ENCODE measurements around the gene MLLT10.
"Not testable (repeated sequence)": the region's sequence is repeated elsewhere in the genome, so short reads cannot be mapped to it uniquely, and the experiment has no call there.

MLLT10 gene

DNA sequence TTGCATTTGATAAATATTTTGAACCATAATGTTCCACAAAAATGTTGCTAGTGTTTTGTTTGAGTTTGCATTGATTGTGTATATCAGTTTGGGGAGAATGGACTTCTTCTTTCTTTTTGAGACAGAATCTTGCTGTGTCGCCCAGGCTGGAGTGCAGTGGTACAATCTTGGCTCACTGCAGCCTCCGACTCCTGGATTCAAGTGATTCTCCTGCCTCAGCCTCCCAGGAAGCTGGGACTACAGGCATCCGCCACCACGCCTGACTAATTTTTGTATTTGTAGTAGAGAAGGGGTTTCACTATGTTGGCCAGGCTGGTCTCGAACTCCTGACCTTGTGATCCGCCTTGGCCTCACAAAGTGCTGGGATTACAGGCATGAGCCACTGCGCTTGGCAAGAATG is 25.0 kb downstream of the MLLT10 start:
- not testable (repeated sequence) for H3K4me3 Mint-ChIP-seq, DNase-seq, ATAC-seq, H3K27ac Mint-ChIP-seq, H3K27me3 Mint-ChIP-seq, H3K9me3 Mint-ChIP-seq
- peaks cover 12% of the 10 kb centered on the region for H3K4me1 Mint-ChIP-seq

DNA sequence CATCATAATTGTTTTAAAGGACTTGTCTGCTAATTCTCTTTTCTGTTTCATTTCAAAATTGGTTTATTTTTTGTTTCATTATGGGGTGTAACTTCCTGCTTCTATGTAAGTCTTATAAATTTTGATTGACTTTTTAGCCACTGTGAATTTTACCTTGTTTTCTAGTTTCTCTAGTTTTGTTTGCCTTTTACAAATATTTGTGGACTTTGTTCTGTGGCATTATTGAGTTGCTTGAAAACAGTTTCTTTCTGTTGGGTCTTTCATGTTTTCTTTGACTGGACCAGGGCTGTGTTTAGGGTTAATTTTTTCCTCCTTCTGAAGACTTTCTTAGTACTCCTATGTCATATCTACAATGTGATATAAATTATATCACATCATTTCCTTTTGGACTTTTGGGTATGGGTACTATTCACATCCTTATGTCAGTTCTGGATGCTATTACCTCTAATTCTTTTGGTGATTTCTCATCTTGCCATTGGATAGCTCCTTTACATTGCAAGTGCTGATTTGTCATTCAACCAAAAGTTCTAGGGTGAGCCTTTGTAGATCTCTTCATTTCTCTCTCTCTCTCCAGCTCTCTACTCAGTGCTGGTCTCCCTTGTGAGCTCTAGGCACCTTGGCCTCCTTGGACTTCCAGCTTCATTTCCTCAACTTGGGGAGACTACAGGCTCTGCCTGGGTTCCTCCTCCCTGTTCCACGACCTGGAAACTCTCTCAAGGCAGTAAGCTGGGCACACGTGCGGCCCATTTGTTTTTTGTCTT is 36.9 kb downstream of the MLLT10 start:
- DNase-seq (no peak), ATAC-seq (no peak)
- Mint-ChIP-seq H3K4me3 (no peak overlapping the region), H3K27ac (peak overlapping the region in 1 of 2 donors; percentile 56), H3K4me1 (peaks cover 49% of the 10 kb centered on the region), H3K9me3 (no peaks in the 10 kb centered on the region), H3K27me3 (no peaks in the 10 kb centered on the region)

DNA sequence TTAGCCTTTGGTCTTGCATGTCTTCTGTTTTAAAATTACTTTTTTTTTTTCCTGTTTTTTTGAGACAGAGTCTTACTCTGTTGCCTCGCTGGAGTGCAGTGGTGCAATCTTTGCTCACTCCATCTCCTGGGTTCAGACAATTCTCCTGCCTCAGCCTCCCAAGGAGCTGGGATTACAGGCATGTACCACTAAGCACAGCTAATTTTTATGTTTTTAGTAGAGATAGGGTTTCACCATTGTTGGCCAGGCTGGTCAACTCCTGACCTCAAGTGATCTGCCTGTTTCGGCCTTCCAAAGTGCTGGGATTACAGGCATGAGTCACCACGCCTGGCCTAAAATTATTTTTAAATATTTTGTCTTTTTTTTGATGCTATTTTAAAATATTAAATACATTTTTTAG is 38.5 kb downstream of the MLLT10 start:
- ATAC-seq (no peak), DNase-seq (no peak)
- peaks cover 36% of the 10 kb centered on the region for H3K4me1 Mint-ChIP-seq
- no peak overlapping the region for H3K4me3 Mint-ChIP-seq
- no peak overlapping the region for H3K27ac Mint-ChIP-seq
- no peaks in the 10 kb centered on the region for H3K27me3 Mint-ChIP-seq
- H3K9me3 Mint-ChIP-seq, result peaks cover 0 to 5% of the 10 kb centered on the region in 2 donors

DNA sequence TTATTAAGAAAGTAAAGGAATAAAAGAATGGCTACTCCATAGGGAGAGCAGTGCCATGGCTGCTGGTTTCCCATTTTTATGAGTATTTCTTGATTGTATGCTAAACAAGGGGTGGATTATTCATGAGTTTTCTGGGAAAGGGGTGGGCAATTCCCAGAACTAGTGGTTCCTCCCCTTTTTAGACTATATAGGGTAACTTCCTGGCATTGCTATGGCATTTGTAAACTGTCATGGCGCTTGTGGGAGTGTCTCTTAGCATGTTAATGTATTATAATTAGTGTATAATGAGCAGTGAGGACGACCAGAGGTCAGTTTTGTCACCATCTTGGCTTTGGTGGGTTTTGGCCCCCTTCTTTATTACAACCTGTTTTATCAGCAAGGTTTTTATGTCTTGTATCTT is 40.5 kb downstream of the MLLT10 start:
- not testable (repeated sequence) for H3K27ac Mint-ChIP-seq, H3K27me3 Mint-ChIP-seq, ATAC-seq, DNase-seq, H3K9me3 Mint-ChIP-seq, H3K4me3 Mint-ChIP-seq
- H3K4me1 Mint-ChIP-seq, result peaks cover 39% of the 10 kb centered on the region

DNA sequence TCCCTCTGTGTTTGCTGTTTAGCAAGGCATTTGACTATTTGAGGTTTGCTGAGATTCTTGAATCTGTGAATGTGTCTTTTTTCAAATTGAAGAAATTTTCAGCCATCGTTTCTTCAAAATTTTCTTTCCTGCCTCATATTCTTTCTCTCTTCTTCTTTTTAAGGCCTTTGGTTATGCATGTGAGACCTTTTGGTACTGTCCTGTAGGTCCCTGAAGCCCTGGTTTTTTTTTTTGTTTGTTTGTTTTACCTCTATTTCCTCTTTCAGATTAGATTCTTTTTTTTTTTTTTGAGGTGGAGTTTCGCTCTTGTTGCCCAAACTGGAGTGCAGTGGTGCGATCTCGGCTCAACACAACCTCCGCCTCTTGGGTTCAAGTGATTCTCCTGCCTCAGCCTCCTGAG is 45.3 kb downstream of the MLLT10 start:
- DNase-seq (no peak), ATAC-seq (no peak)
- Mint-ChIP-seq H3K27ac (no peak overlapping the region), H3K4me1 (peaks cover 33% of the 10 kb centered on the region), H3K9me3 (peaks cover 14 to 16% of the 10 kb centered on the region in 2 donors), H3K27me3 (no peaks in the 10 kb centered on the region), H3K4me3 (no peak overlapping the region)

DNA sequence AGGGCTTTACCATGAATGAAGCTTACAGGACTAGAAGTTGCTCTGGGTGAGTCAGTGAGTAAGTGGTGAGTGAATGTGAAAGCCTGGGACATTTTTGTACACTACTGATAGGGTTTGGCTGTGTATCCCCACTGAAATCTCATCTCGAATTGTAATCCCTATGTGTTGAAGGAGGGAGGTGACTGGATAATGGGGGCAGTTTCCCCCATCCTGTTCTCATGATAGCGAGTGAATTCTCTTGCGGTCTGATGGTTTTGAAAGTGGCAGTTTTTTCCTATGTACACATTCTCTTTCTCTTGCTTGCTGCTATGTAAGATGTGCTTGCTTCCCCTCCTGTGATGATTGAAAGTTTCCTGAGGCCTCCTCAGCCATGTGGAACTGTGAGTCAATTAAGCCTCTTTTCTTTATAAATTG is 47.4 kb downstream of the MLLT10 start:
- Mint-ChIP-seq H3K4me1 (peaks cover 46% of the 10 kb centered on the region), H3K9me3 (peaks cover 14 to 16% of the 10 kb centered on the region in 2 donors), H3K27ac (peak overlapping the region in 1 of 2 donors; percentile 59)
- H3K4me3 Mint-ChIP-seq, H3K27me3 Mint-ChIP-seq: not testable (repeated sequence)
- ATAC-seq (peak; percentile 93), DNase-seq (peak; percentile 9 to 21)

DNA sequence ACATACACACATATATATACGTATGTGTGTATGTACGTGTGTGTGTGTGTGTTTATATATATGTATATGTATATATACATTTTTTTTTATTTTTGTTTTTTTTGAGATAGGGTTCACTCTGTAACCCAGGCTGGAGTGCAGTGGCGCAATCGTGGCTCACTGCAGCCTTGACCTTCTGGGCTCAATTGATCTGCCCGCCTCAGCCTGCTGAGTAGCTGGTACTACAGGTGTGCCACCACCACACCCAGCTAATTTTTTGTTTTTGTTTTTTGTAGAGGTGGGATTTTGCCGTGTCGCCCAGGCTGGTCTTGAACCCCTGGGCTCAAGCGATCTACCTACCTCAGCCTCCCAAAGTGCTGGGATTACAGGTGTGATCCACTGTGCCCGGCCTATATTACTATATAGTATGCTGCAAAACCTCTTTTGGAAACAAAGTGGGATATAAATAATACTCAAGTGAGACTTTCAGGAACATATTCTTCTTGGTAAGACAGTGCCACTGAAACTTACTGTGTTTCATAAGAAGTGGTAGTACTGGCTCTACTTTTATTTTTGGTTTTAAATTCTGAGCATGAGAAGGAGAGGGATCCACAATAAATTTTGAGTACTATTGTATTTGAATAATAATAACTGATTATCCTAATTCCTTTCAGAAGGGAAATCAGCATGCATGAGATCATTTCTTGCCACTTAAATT is 51.0 kb downstream of the MLLT10 start:
- H3K4me1 Mint-ChIP-seq, result peaks cover 66% of the 10 kb centered on the region
- H3K27me3 Mint-ChIP-seq, result no peaks in the 10 kb centered on the region
- peak overlapping the region; percentile 84 to 86 for H3K27ac Mint-ChIP-seq
- H3K9me3 Mint-ChIP-seq, result peaks cover 11 to 14% of the 10 kb centered on the region in 2 donors
- no peak for DNase-seq
- H3K4me3 Mint-ChIP-seq, result peak overlapping the region; percentile 33 to 67
- no peak for ATAC-seq

DNA sequence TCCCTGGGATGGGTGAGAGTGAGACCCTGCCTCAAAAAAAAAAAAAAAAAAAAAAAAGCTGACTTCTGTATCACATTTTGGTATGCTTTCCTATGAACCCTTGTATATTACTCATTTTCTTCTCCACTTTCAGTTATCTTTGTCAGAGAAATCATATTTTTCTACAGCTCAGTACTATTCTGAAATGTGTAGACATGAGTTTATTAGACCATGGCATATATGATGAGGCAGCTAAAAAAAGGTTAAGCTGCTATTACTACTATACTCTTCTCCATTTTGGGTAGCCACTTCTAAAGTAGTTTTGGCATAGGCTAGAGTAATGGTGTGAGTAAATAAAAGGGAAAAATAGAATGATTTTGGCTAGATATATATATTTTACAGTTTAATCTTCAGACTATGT is 53.4 kb downstream of the MLLT10 start:
- H3K9me3 Mint-ChIP-seq, result peaks cover 11% of the 10 kb centered on the region in 2 donors
- H3K4me1 Mint-ChIP-seq, result peaks cover 64% of the 10 kb centered on the region
- H3K27me3 Mint-ChIP-seq, result no peaks in the 10 kb centered on the region
- ATAC-seq (no peak), DNase-seq (no peak)
- no peak overlapping the region for H3K4me3 Mint-ChIP-seq
- no peak overlapping the region for H3K27ac Mint-ChIP-seq

DNA sequence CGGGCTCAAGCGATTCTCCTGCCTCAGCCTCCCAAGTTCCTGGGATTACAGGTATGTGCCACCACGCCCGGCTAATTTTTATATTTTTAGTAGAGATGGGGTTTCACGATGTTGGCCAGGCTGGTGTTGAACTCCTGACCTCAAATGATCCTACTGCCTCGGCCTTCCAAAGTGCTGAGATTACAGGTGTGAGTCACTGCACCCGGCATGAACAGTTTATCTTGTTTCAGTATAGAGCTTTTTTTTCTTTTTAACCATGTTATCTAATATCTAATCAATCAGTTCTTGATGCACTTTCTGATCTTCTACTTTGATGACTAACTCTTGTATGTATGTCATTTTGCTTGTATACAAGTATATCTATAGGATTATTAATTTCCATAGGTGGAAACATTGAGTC is 54.1 kb downstream of the MLLT10 start:
- H3K27ac Mint-ChIP-seq, DNase-seq, ATAC-seq, H3K9me3 Mint-ChIP-seq, H3K27me3 Mint-ChIP-seq, H3K4me3 Mint-ChIP-seq: not testable (repeated sequence)
- peaks cover 59% of the 10 kb centered on the region for H3K4me1 Mint-ChIP-seq

DNA sequence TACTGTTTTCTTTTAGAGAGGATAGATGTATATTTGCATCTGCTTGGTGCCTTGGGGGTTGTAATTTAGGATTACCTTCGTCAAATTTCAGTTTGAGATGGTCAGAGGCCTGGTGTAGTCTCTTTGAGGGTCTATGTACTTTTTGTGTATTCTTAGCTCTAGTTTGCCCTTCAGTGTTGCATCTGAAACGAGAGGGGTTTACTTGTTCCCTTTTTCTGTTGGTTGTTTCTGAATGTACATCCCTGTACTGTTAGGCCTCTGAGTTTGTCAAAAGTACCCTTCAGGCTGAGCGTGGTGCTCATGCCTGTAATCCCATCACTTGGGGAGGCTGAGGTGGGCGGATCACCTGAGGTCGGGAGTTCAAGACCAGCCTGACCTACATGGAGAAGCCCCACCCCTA is 60.0 kb downstream of the MLLT10 start:
- H3K4me3 Mint-ChIP-seq, result no peak overlapping the region
- peaks cover 22% of the 10 kb centered on the region for H3K4me1 Mint-ChIP-seq
- ATAC-seq (no peak), DNase-seq (no peak)
- H3K27me3 Mint-ChIP-seq, result no peaks in the 10 kb centered on the region
- no peaks in the 10 kb centered on the region for H3K9me3 Mint-ChIP-seq
- peak overlapping the region in 1 of 2 donors; percentile 46 for H3K27ac Mint-ChIP-seq

DNA sequence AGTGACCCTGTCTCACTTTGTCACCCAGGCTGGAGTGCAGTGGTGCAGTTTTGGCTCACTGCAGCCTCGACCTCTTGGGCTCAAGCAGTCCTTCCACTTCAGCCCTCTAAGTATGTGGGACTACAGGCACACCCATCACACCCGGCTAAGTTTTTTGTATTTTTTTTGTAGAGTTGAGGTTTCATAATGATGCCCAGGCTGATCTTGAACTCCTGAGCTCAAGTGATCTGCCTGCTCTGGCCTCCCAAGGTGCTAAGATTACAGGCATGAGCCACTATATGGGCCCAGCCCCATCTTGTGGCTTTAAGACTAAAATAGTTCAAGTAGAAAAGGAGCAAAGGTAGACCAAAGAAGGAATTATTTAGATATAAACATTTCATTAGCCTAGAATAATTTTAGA is 65.5 kb downstream of the MLLT10 start:
- no peak overlapping the region for H3K27ac Mint-ChIP-seq
- H3K27me3 Mint-ChIP-seq, result no peaks in the 10 kb centered on the region
- ATAC-seq, result no peak
- DNase-seq, result no peak
- no peaks in the 10 kb centered on the region for H3K9me3 Mint-ChIP-seq
- no peaks in the 10 kb centered on the region for H3K4me1 Mint-ChIP-seq
- H3K4me3 Mint-ChIP-seq, result no peak overlapping the region

DNA sequence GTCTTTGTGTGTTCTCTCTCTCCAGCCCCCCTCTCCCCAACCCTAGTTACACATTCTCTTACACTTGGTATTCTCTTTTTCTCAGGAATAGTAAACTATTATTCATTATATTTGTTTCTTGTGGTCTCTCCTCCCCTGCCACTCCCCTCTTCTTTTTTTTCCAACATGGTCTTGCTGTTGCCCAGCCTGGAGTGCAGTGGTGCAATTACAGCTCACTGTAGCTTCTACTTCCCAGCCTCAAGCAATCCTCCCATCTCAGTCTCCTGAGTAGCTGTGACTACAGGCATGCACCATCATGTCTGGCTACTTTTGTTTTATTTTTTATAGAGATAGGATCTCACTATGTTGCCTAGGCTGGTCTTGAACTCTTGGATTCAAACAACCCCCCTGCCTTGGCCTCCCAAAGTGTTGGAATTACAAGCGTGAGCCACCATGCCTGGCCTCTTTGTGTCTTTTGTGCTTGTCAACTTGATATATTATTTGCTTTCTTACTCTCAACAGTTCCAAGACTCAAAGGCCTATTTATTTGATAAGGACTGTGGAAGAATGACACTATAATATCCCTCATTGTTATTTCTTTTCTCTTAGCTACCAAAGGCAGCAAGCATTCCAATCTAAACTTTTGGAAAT is 66.9 kb downstream of the MLLT10 start:
- H3K4me3 Mint-ChIP-seq, result no peak overlapping the region
- peaks cover under 1% of the 10 kb centered on the region for H3K4me1 Mint-ChIP-seq
- H3K27ac Mint-ChIP-seq, result peak overlapping the region in 1 of 2 donors; percentile 62
- no peaks in the 10 kb centered on the region for H3K9me3 Mint-ChIP-seq
- no peaks in the 10 kb centered on the region for H3K27me3 Mint-ChIP-seq
- DNase-seq, result no peak
- ATAC-seq, result no peak

DNA sequence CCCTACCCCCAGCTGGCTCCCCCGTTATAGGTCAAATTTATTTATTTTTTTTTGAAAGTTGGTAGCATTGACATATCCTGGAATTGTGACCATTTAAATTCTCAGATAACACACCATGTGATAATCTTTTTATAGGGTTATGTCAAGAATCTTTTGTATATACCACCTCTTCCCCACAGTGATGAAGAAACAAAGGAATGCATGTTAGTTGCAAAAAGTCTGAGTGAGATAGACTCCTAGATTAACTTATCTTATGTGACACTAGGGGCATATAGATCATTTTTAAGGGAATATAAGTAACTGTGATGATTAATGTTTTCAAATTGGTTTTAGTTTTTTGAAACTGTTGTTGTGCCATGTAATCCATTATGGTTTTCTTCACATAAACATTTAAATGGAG is 68.3 kb downstream of the MLLT10 start:
- no peak for ATAC-seq
- H3K27me3 Mint-ChIP-seq, result no peaks in the 10 kb centered on the region
- no peaks in the 10 kb centered on the region for H3K9me3 Mint-ChIP-seq
- H3K27ac Mint-ChIP-seq, result no peak overlapping the region
- peaks cover 8% of the 10 kb centered on the region for H3K4me1 Mint-ChIP-seq
- no peak for DNase-seq
- H3K4me3 Mint-ChIP-seq, result no peak overlapping the region

DNA sequence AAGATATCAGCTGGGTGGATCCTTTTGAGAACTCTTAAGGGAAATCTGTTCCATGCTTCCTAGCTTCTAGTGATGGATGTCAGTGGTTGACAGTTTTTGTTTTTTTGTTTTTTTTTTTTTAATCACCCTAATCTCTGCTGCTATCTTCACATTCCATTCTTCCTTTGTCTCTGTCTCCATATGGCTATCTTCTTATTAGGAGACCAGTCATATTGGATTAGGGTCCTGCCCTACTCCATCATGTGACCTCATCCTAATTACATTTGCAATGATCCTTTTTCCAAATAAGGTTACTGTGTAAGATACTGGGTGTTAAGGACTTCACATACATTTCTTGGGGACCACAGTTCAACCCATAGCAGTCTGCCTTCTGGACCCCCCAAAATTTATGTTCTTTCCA is 69.7 kb downstream of the MLLT10 start:
- Mint-ChIP-seq H3K27ac (no peak overlapping the region), H3K4me3 (no peak overlapping the region), H3K27me3 (no peaks in the 10 kb centered on the region), H3K4me1 (peaks cover 8% of the 10 kb centered on the region), H3K9me3 (no peaks in the 10 kb centered on the region)
- no peak for DNase-seq
- no peak for ATAC-seq

DNA sequence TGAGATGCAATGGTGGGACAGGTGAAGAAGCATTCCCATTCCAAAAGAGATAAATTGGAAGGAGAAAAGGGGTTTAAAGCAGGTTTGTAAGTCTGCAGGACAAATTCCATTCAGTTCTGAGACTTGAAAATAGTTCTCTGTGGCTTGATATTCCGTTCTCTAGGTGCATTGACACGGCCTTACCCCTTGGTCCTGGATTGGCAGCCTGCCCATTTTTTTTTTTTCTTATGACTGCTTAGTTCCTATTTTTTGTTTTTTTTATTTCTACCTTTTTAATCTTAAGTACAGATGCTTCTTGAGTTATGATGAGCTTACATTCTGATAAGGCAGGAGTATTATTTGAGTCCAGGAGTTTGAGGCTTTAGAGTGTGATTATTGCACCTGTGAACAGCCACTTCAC is 70.6 kb downstream of the MLLT10 start:
- Mint-ChIP-seq H3K9me3 (no peaks in the 10 kb centered on the region), H3K4me3 (no peak overlapping the region), H3K27ac (no peak overlapping the region), H3K4me1 (peaks cover 8% of the 10 kb centered on the region), H3K27me3 (no peaks in the 10 kb centered on the region)
- ATAC-seq (no peak), DNase-seq (no peak)

DNA sequence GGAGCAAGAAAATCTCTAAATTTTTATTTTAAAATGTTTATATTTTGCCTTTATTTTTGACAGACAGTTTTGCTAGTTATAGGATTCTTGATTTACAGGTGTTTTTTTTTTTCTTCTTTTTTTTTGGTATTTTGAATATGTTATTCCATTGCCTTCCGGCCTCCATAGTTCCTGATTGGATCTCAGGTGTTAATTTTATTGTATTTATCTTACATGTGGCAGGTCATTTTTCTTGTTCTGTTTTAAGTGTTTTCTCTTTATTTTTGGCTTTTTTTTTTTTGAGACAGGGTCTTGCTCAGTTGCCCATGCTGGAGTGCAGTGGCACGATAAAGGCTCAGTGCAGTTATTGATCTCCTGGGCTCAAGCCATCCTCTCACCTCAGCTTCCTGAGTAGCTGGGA is 73.9 kb downstream of the MLLT10 start:
- DNase-seq, result no peak
- H3K27ac Mint-ChIP-seq, result no peak overlapping the region
- no peaks in the 10 kb centered on the region for H3K9me3 Mint-ChIP-seq
- H3K4me1 Mint-ChIP-seq, result peaks cover 8% of the 10 kb centered on the region
- no peak for ATAC-seq
- H3K27me3 Mint-ChIP-seq, result no peaks in the 10 kb centered on the region
- H3K4me3 Mint-ChIP-seq, result no peak overlapping the region
